ENCODE measurements around the gene ANO6.

ANO6 gene

GRCh38 chr12:45220969-45221368 is 5.1 kb downstream of the ANO6 start:
- no peak for TF ChIP-seq CTCF (IDR thresholded peaks at IDR 0.05; ENCODE audit: low read depth, low read length)
- DNase-seq (ENCODE audit: extremely low read depth, low read depth) = no peak

GRCh38 chr12:45223868-45224267 is 8.0 kb downstream of the ANO6 start:
- no peak for DNase-seq (ENCODE audit: extremely low read depth, low read depth)
- no peak for TF ChIP-seq CTCF (IDR thresholded peaks at IDR 0.05; ENCODE audit: low read depth, low read length)

GRCh38 chr12:45224311-45224710 is 8.4 kb downstream of the ANO6 start:
- no peak for TF ChIP-seq CTCF (IDR thresholded peaks at IDR 0.05; ENCODE audit: low read depth, low read length)

GRCh38 chr12:45226021-45226420 is 10.1 kb downstream of the ANO6 start:
- TF ChIP-seq CTCF (IDR thresholded peaks at IDR 0.05; ENCODE audit: low read depth, low read length) = no peak
- DNase-seq (ENCODE audit: extremely low read depth, low read depth) = no peak

More at GRCh38 chr12:45224311-45224710, 8.4 kb downstream of the ANO6 start:
- DNase-seq (ENCODE audit: extremely low read depth, low read depth) = no peak

GRCh38 chr12:45227316-45228067 is 11.6 kb downstream of the ANO6 start:
- no peak for DNase-seq (ENCODE audit: extremely low read depth, low read depth)

GRCh38 chr12:45231515-45232145 is 15.7 kb downstream of the ANO6 start:
- DNase-seq (ENCODE audit: extremely low read depth, low read depth) = no peak
- TF ChIP-seq CTCF (IDR thresholded peaks at IDR 0.05; ENCODE audit: low read depth, low read length) = no peak

More at GRCh38 chr12:45227316-45228067, 11.6 kb downstream of the ANO6 start:
- no peak for TF ChIP-seq CTCF (IDR thresholded peaks at IDR 0.05; ENCODE audit: low read depth, low read length)

GRCh38 chr12:45232146-45232755 is 16.4 kb downstream of the ANO6 start:
- TF ChIP-seq CTCF (IDR thresholded peaks at IDR 0.05; ENCODE audit: low read depth, low read length) = no peak
- no peak for DNase-seq (ENCODE audit: extremely low read depth, low read depth)

All from AG09319 (cell line).